ENCODE measurements around the gene ZNF189. TPM values are rescaled to one million over a fixed set of nuclear protein-coding genes. Genes with fewer than 3 reads are reported as not detected.

The ZNF189 gene
- total and polyA plus RNA-seq, 2 of the 4 experiments (the other 2 are of a cell fraction), result 5.9 to 19.9 TPM

DNA sequence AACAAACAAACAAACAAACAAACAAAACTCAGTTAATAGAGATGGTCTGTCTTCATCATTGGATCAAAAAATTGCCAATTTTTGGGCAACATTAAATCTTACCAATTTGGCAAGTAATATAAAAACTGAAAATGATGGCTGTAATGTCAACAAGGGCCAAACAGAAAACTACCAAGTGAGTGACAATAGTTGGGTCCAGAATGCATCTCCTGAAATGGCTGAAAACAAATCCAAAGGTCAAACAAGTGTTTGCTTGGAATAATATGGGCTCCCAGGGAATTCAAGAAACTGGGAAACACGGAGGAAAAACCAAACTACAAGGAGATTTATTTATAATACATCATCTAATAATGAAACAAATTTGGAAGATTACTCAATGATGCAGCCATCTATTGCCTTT, 39.0 kb upstream of the ZNF189 start:
- H3K18ac ChIP-seq (ENCODE audit: low read depth, low read length), result no peak overlapping the region
- no peak overlapping the region for H4K91ac ChIP-seq (ENCODE audit: insufficient read depth, low read depth, low read length)
- H2BK120ac ChIP-seq (ENCODE audit: low read depth, low read length), result no peak overlapping the region
- H3K9me3 ChIP-seq (ENCODE audit: control insufficient read depth, insufficient read depth, low read length), result no peaks in the 10 kb centered on the region
- H2BK15ac ChIP-seq (ENCODE audit: low read depth, low read length), result no peak overlapping the region
- no TSS peak for BruUV-seq (replicated peaks)
- dilution Hi-C loops (cut with HindIII; ENCODE audit: low sequenced_read_pairs, unreplicated experiment) (no loop called here), in situ Hi-C loops (cut with MboI; ENCODE audit: low sequenced_read_pairs) (no loop called here), intact Hi-C loops (cut with micrococcal nuclease) (no loop called here)
- H4K20me1 ChIP-seq (ENCODE audit: insufficient read depth, low read length), result no peaks in the 10 kb centered on the region
- no peak overlapping the region for H3K4me2 ChIP-seq (ENCODE audit: low read depth, low read length)
- POLR2A ChIA-PET (ENCODE audit: unreplicated experiment), result no interaction called here
- H3K79me1 ChIP-seq (ENCODE audit: low read depth in 1 of 2, low read length in 2 of 2), result no peaks in the 10 kb centered on the region
- CTCF ChIA-PET, result no interaction called here
- no peaks in the 10 kb centered on the region for H3K36me3 ChIP-seq (ENCODE audit: control insufficient read depth, insufficient read depth, low read length)
- H2BK5ac ChIP-seq (ENCODE audit: low read depth, low read length, poor library complexity, severe bottlenecking), result no peak overlapping the region
- no peak overlapping the region for H3K4me3 ChIP-seq (ENCODE audit: insufficient read depth, low read depth, low read length)
- H3K9me1 ChIP-seq (ENCODE audit: insufficient read depth, low read length), result no peaks in the 10 kb centered on the region
- DNase-seq (no peak), ATAC-seq (ENCODE audit: low read depth) (no peak)
- H4K8ac ChIP-seq (ENCODE audit: low read depth in 2 of 2, low read length in 2 of 2), result no peak overlapping the region
- no peak overlapping the region for H3K27ac ChIP-seq (ENCODE audit: insufficient read depth, low read length)
- no peak overlapping the region for H2AK9ac ChIP-seq (replicated peaks; ENCODE audit: low read depth, low read length, poor library complexity)
- no peak overlapping the region for H3K14ac ChIP-seq (replicated peaks; ENCODE audit: low read depth, low read length)
- H3K9ac ChIP-seq (ENCODE audit: low read depth, low read length), result no peak overlapping the region
- H3K23ac ChIP-seq (ENCODE audit: low read depth, low read length), result no peak overlapping the region
- H2AFZ ChIP-seq (replicated peaks; ENCODE audit: low read length, poor library complexity), result no peak overlapping the region
- H2BK20ac ChIP-seq (ENCODE audit: low read depth, low read length), result no peak overlapping the region
- TF ChIP-seq MAZ (IDR thresholded peaks at IDR 0.05; ENCODE audit: borderline replicate concordance, low read depth, low read length), result no peak
- TF ChIP-seq RCOR1 (IDR thresholded peaks at IDR 0.05; ENCODE audit: insufficient replicate concordance, low read length), result no peak
- TF ChIP-seq CEBPB (IDR thresholded peaks at IDR 0.05; ENCODE audit: low read depth, low read length), result no peak
- no peak for TF ChIP-seq RAD21 (IDR thresholded peaks at IDR 0.05; ENCODE audit: low read length)
- no peak for TF ChIP-seq MXI1 (IDR thresholded peaks at IDR 0.05; ENCODE audit: borderline replicate concordance, low read depth, low read length)
- TF ChIP-seq, protein P1, sequence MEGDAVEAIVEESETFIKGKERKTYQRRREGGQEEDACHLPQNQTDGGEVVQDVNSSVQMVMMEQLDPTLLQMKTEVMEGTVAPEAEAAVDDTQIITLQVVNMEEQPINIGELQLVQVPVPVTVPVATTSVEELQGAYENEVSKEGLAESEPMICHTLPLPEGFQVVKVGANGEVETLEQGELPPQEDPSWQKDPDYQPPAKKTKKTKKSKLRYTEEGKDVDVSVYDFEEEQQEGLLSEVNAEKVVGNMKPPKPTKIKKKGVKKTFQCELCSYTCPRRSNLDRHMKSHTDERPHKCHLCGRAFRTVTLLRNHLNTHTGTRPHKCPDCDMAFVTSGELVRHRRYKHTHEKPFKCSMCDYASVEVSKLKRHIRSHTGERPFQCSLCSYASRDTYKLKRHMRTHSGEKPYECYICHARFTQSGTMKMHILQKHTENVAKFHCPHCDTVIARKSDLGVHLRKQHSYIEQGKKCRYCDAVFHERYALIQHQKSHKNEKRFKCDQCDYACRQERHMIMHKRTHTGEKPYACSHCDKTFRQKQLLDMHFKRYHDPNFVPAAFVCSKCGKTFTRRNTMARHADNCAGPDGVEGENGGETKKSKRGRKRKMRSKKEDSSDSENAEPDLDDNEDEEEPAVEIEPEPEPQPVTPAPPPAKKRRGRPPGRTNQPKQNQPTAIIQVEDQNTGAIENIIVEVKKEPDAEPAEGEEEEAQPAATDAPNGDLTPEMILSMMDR (conservative IDR thresholded peaks at IDR 0.05; ENCODE audit: low read depth, low read length), result no peak
- TF ChIP-seq, protein P2, sequence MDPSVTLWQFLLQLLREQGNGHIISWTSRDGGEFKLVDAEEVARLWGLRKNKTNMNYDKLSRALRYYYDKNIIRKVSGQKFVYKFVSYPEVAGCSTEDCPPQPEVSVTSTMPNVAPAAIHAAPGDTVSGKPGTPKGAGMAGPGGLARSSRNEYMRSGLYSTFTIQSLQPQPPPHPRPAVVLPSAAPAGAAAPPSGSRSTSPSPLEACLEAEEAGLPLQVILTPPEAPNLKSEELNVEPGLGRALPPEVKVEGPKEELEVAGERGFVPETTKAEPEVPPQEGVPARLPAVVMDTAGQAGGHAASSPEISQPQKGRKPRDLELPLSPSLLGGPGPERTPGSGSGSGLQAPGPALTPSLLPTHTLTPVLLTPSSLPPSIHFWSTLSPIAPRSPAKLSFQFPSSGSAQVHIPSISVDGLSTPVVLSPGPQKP (IDR thresholded peaks at IDR 0.05; ENCODE audit: borderline replicate concordance, low read depth, low read length), result no peak
- TF ChIP-seq FOS (IDR thresholded peaks at IDR 0.05; ENCODE audit: low read depth, low read length), result no peak
- TF ChIP-seq POLR2A (IDR thresholded peaks at IDR 0.05; ENCODE audit: low read depth, low read length), result no peak
- no peak for TF ChIP-seq MAFK (IDR thresholded peaks at IDR 0.05; ENCODE audit: low read depth, low read length)
- H2AK5ac ChIP-seq (ENCODE audit: low read depth, low read length), result no peak overlapping the region
- whole genome bisulfite sequencing, 2 experiments (ENCODE audit: extremely low coverage in 2 of 2, insufficient read length in 1 of 2), result no CpG with 5 or more reads among the region's 1 CpG
- no peaks in the 10 kb centered on the region for H3K27me3 ChIP-seq (ENCODE audit: control insufficient read depth, insufficient read depth, low read length)
- no peak overlapping the region for H3K56ac ChIP-seq (ENCODE audit: extremely low read depth, insufficient read depth, low read length)
- H4K5ac ChIP-seq (ENCODE audit: low read depth, low read length), result no peak overlapping the region
- no peak overlapping the region for H3K4ac ChIP-seq (ENCODE audit: low read depth, low read length)
- H3K4me1 ChIP-seq (ENCODE audit: control insufficient read depth, insufficient read depth, low read length), result no peaks in the 10 kb centered on the region

Data from IMR-90 (cell line).